Uterus (tissue), 2 donors: ENCODE results near the gene ROGDI.

Experiments used
- CTCF ChIP-seq, 4 experiments: fragments of 200-600 bp in 2 of 4; fragments of 450-650 bp in 2 of 4; sonication (generic) in 2 of 4; IDR thresholded peaks; one replicate each; pipeline ENCODE4 v1.5.1; 2016 to 2019; ENCODE audit warnings: antibody characterized with exemption in 4 of 4, mild to moderate bottlenecking in 2 of 4, moderate library complexity in 1 of 4
- POLR2A ChIP-seq, 2 donors: fragments of 450-650 bp; IDR thresholded peaks; one replicate each; pipeline ENCODE4 v1.6.1; 2016; ENCODE audit warnings: antibody characterized with exemption in 2 of 2, mild to moderate bottlenecking in 1 of 2, moderate library complexity in 1 of 2

DNA sequence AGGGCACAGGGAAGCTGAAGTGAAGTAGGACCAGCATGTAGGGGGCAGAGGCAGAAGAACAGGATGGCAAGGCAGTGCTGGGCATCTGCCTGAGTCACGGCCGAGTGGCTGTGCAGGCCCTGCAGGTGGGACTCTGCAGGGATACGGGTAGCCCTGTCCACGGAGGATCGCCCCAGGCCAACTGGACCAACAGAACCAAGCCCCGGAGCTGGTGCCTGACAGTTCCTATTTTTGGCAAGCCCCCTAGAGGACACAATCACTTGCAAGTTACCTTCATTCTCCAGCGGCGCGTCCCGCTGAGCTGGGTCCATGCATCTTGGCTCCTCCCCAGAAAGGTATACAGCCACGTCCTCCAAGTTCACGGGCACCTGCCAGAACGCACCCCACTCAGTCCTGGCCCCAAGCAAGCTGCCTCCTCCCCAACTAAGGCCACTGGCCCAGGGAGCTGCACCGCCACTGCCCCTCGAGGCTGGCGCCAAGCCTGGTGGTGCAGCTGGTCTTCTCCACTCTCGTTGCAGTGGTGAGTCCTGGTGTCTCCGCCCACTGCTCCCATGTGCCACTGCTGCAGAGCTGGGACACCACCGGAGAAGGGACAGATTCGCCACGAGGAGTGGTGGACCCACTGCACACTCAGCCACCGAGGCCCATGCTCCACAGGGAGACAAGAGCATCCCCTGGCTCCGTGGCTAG is 42.1 kb downstream of the ROGDI start:
- TF ChIP-seq CTCF (IDR thresholded peaks at IDR 0.05) = no peak
- TF ChIP-seq POLR2A (IDR thresholded peaks at IDR 0.05) = no peak
